Measurements from ENCODE around the gene TTLL10. TPM values are rescaled to one million over a fixed set of nuclear protein-coding genes. Genes with fewer than 3 reads are reported as not detected.

TTLL10 gene
- under 1 TPM; 0.28 to 0.43 TPM for polyA plus RNA-seq

- 52 to 54% methylated on average over 29 to 35 of the region's 35 CpGs for WGBS, 2 donors
- Histone ChIP-seq H3K36me3 (ENCODE audit: control insufficient read depth in 2 of 2, insufficient read depth in 2 of 2, low read length in 1 of 2) (peaks cover 0 to 16% of the 10 kb centered on the region in 2 donors), H3K9me3 (ENCODE audit: control insufficient read depth in 2 of 2, insufficient read depth in 1 of 2, low read depth in 1 of 2, low read length in 1 of 2) (peaks cover 0 to 2% of the 10 kb centered on the region in 2 donors), H3K4me1 (ENCODE audit: control insufficient read depth in 2 of 2, insufficient read depth in 2 of 2, low read length in 1 of 2) (peaks cover 2 to 5% of the 10 kb centered on the region in 2 donors), H3K27ac (ENCODE audit: low read depth in 2 of 2, low read length in 1 of 2) (no peak within 1 kb of the TSS), H3K27me3 (ENCODE audit: control insufficient read depth in 1 of 2, insufficient read depth in 2 of 2, low read length in 2 of 2) (no peaks in the 10 kb centered on the region), H3K4me3 (ENCODE audit: low read depth in 1 of 2, low read length in 2 of 2) (no peak within 1 kb of the TSS)
Measured at GRCh38 chr1:1173793-1174415, at the start of gene TTLL10. TTLL10 (plus strand) TSS chr1:1173880; CDS start chr1:1179216, 5,336 bp downstream.

- peaks cover 0 to 5% of the 10 kb centered on the region in 2 donors for H3K9me3 ChIP-seq (ENCODE audit: control insufficient read depth in 2 of 2, insufficient read depth in 1 of 2, low read depth in 1 of 2, low read length in 1 of 2)
- H3K27me3 ChIP-seq (ENCODE audit: control insufficient read depth in 1 of 2, insufficient read depth in 2 of 2, low read length in 2 of 2): no peaks in the 10 kb centered on the region
- WGBS, 2 donors: 66 to 71% methylated on average over 7 of the region's 7 CpGs
- H3K27ac ChIP-seq (ENCODE audit: low read depth in 2 of 2, low read length in 1 of 2): no peak overlapping the region
- H3K36me3 ChIP-seq (ENCODE audit: control insufficient read depth in 2 of 2, insufficient read depth in 2 of 2, low read length in 1 of 2): no peaks in the 10 kb centered on the region
- peaks cover 0 to 3% of the 10 kb centered on the region in 2 donors for H3K4me1 ChIP-seq (ENCODE audit: control insufficient read depth in 2 of 2, insufficient read depth in 2 of 2, low read length in 1 of 2)
- no peak overlapping the region for H3K4me3 ChIP-seq (ENCODE audit: low read depth in 1 of 2, low read length in 2 of 2)
Measured at GRCh38 chr1:1124508-1124785, 49.2 kb upstream of the TTLL10 start.

DNA sequence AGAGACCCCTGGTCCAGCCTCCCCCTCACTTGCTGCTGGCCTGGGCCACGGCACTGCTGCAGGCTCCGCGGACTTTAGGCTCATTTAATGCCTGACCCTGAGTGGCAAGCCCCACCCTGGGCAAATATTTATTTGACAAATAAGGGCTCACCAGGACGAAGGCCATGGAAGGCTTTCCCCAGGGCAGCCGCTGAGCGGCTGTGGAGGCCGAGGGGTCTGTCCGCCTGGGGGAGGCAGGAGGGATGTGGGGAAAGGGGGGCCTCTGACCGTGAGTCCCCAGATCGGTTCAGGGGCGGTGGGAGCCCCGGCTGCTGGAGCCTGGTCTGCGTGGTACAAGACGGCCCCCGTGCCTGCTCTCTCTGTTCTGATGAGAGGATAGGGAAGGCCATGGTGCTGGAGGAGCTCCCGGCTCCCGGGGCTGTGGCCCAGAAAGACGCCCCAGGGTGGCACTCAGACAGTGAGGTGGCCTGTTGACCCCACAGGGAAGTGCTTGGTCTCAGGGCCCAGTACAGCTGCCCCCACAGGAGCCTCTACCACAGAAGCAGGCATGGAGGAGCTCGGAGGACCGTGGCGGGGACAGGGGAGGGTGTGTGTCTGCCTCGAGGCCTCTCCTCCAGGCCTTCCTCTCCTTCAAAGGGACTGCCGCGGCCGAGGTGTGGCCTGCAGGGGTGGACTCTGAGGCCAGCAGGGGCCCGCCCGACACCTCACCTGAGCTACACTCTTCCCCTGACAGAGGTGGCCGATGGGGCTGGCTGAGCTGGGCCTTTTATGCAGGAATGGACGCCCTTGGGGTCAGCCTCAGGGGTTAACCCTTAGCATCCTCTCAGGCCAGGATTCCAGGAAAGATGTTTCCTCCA, 48.7 kb upstream of the TTLL10 start:
- H3K9me3 ChIP-seq (ENCODE audit: control insufficient read depth in 2 of 2, insufficient read depth in 1 of 2, low read depth in 1 of 2, low read length in 1 of 2): peaks cover 0 to 5% of the 10 kb centered on the region in 2 donors
- H3K4me1 ChIP-seq (ENCODE audit: control insufficient read depth in 2 of 2, insufficient read depth in 2 of 2, low read length in 1 of 2): peaks cover 0 to 3% of the 10 kb centered on the region in 2 donors
- H3K4me3 ChIP-seq (ENCODE audit: low read depth in 1 of 2, low read length in 2 of 2): no peak overlapping the region
- H3K27ac ChIP-seq (ENCODE audit: low read depth in 2 of 2, low read length in 1 of 2): no peak overlapping the region
- WGBS, 2 donors: 69 to 75% methylated on average over 29 of the region's 29 CpGs
- H3K36me3 ChIP-seq (ENCODE audit: control insufficient read depth in 2 of 2, insufficient read depth in 2 of 2, low read length in 1 of 2): no peaks in the 10 kb centered on the region
- H3K27me3 ChIP-seq (ENCODE audit: control insufficient read depth in 1 of 2, insufficient read depth in 2 of 2, low read length in 2 of 2): no peaks in the 10 kb centered on the region

DNA sequence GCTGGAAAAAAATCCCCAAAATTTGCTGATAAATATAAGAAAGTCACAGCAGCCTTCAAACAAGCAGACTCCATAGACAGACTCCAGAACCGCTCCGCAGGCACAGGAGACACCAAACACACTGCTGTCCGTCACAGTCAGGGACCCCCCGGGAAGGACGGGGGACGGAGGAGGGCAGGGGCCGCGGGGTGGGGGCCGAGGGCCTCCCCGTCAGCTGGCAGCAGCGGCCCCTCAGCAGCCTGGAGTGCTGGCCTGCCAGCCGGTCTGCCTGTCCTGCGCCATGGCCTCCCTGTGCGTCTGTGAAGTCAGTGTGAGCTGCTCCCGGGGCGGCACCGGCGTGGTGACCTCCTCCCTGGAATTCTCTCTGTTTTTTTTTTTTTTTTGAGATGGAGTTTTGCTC, 47.7 kb upstream of the TTLL10 start:
- H3K36me3 ChIP-seq (ENCODE audit: control insufficient read depth in 2 of 2, insufficient read depth in 2 of 2, low read length in 1 of 2): no peaks in the 10 kb centered on the region
- no peaks in the 10 kb centered on the region for H3K27me3 ChIP-seq (ENCODE audit: control insufficient read depth in 1 of 2, insufficient read depth in 2 of 2, low read length in 2 of 2)
- H3K4me1 ChIP-seq (ENCODE audit: control insufficient read depth in 2 of 2, insufficient read depth in 2 of 2, low read length in 1 of 2): peaks cover 0 to 3% of the 10 kb centered on the region in 2 donors
- 84 to 88% methylated on average over 18 of the region's 18 CpGs for WGBS, 2 donors
- H3K9me3 ChIP-seq (ENCODE audit: control insufficient read depth in 2 of 2, insufficient read depth in 1 of 2, low read depth in 1 of 2, low read length in 1 of 2): peaks cover 0 to 5% of the 10 kb centered on the region in 2 donors
- H3K27ac ChIP-seq (ENCODE audit: low read depth in 2 of 2, low read length in 1 of 2): no peak overlapping the region
- no peak overlapping the region for H3K4me3 ChIP-seq (ENCODE audit: low read depth in 1 of 2, low read length in 2 of 2)

- no peak overlapping the region for H3K27ac ChIP-seq (ENCODE audit: low read depth in 2 of 2, low read length in 1 of 2)
Measured at GRCh38 chr1:1127551-1128451, 45.9 kb upstream of the TTLL10 start.

DNA sequence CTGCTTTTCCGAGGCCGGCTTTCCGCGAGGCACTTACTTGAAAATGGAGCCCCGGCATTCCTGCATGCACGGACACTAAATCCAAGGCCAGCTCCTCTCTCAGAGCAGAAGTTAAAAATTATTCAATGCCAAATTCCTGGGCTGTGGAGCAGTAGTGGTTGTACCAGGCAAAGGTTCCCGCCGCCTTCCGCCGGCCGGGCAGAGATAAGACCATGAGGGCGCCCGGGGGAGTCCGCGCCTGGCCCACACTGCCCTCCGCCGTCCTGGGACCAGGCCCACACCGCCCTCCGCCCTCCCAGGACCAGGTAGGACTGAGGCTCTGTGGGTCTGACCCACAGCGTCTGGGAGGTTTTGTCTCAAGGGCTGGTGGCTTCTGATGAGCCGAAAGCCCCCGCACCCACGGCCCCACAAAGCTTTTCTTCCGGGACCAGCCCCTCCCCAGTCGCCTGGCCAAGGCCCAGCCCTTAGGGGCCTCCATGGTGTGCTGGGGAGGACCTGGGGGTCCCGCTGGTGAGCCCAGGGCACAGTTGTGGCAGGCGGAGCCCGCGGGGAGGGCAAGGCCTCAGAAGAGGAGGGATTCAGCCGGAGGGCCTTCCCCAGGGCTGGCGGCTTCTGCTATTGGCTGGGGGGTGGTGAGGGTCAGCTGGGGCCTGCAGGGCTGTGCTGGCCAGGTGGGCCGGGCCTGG, 45.1 kb upstream of the TTLL10 start:
- no peak overlapping the region for H3K4me3 ChIP-seq (ENCODE audit: low read depth in 1 of 2, low read length in 2 of 2)
- H3K27me3 ChIP-seq (ENCODE audit: control insufficient read depth in 1 of 2, insufficient read depth in 2 of 2, low read length in 2 of 2): no peaks in the 10 kb centered on the region
- no peaks in the 10 kb centered on the region for H3K36me3 ChIP-seq (ENCODE audit: control insufficient read depth in 2 of 2, insufficient read depth in 2 of 2, low read length in 1 of 2)
- H3K9me3 ChIP-seq (ENCODE audit: control insufficient read depth in 2 of 2, insufficient read depth in 1 of 2, low read depth in 1 of 2, low read length in 1 of 2): peaks cover 0 to 5% of the 10 kb centered on the region in 2 donors
- H3K4me1 ChIP-seq (ENCODE audit: control insufficient read depth in 2 of 2, insufficient read depth in 2 of 2, low read length in 1 of 2): peaks cover 0 to 8% of the 10 kb centered on the region in 2 donors
- H3K27ac ChIP-seq (ENCODE audit: low read depth in 2 of 2, low read length in 1 of 2): no peak overlapping the region
- 72 to 86% methylated on average over 32 of the region's 32 CpGs for whole genome bisulfite sequencing, 2 donors

More at GRCh38 chr1:1127551-1128451, 45.9 kb upstream of the TTLL10 start:
- H3K9me3 ChIP-seq (ENCODE audit: control insufficient read depth in 2 of 2, insufficient read depth in 1 of 2, low read depth in 1 of 2, low read length in 1 of 2): peaks cover 0 to 5% of the 10 kb centered on the region in 2 donors
- H3K4me3 ChIP-seq (ENCODE audit: low read depth in 1 of 2, low read length in 2 of 2): no peak overlapping the region
- peaks cover 0 to 4% of the 10 kb centered on the region in 2 donors for H3K4me1 ChIP-seq (ENCODE audit: control insufficient read depth in 2 of 2, insufficient read depth in 2 of 2, low read length in 1 of 2)
- 77 to 84% methylated on average over 38 to 45 of the region's 45 CpGs for WGBS, 2 donors
- no peaks in the 10 kb centered on the region for H3K36me3 ChIP-seq (ENCODE audit: control insufficient read depth in 2 of 2, insufficient read depth in 2 of 2, low read length in 1 of 2)
- no peaks in the 10 kb centered on the region for H3K27me3 ChIP-seq (ENCODE audit: control insufficient read depth in 1 of 2, insufficient read depth in 2 of 2, low read length in 2 of 2)

DNA sequence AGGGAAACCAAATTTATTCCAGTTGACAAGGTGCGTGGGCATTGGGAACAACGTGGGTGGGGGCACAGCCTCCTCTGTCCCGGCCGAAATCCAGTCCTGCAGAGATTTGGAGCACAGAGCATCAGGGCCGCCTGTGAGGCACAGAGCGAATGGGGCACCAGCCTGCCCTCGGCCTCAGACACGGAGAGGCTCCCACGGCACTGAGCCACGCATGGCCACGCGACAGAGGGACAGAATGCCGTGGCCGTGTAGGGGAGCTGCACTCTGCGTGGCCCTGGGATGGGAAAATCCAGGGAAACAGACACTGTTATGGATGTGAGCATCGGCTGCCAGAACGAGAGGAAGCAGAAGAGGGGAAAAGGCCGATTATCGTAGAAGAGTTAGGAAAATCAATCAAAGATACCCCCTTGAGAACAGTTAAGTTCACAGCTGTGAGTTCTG, 44.3 kb upstream of the TTLL10 start:
- Histone ChIP-seq H3K9me3 (ENCODE audit: control insufficient read depth in 2 of 2, insufficient read depth in 1 of 2, low read depth in 1 of 2, low read length in 1 of 2) (no peaks in the 10 kb centered on the region), H3K27me3 (ENCODE audit: control insufficient read depth in 1 of 2, insufficient read depth in 2 of 2, low read length in 2 of 2) (no peaks in the 10 kb centered on the region), H3K36me3 (ENCODE audit: control insufficient read depth in 2 of 2, insufficient read depth in 2 of 2, low read length in 1 of 2) (no peaks in the 10 kb centered on the region), H3K27ac (ENCODE audit: low read depth in 2 of 2, low read length in 1 of 2) (no peak overlapping the region), H3K4me1 (ENCODE audit: control insufficient read depth in 2 of 2, insufficient read depth in 2 of 2, low read length in 1 of 2) (peaks cover 0 to 8% of the 10 kb centered on the region in 2 donors), H3K4me3 (ENCODE audit: low read depth in 1 of 2, low read length in 2 of 2) (no peak overlapping the region)
- 73 to 86% methylated on average over 19 of the region's 19 CpGs for WGBS, 2 donors

DNA sequence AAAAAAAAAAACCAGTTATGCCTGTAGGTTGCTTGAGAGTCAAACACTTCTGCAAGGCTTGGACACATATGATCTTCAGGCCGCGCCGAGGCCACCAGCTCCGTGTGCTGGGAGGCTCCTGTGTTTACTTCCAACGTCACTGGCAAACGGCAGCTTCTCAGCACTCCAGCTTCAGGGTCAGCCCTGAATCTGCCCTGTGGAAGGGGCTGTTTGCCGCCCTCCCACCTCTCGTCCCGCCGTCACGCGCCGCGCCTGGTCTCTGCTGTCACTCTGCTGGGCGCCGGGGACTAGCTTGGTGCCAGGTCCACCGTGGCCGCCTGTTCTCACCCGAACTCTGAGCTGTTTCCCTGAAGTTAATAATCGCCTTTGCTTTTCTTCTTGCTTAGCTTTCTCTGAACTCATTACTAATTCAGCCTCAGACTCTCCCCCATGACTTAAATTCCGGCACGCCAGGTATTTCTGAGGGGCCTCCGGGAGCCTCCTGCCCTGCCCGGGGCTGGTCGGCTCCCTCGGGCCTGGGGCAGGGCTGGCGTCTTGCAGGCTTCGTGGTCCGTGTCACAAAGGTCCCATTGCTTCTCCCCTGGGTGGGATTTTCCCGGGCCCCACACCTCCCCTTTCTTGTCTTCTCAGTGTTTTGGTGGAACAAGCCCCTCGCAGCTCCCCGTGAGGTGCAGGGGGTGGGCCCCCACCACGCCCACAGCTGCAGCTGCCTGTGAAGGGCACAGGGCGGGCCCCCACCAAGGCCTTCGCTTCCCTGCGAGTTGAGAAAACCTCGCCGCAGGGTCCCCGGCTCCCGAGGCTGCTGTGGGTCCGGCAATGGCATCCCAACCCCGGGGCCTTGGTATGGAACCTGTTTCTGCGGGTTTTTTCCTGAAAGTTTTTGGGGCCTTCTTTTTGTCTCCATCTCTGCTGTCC, 43.2 kb upstream of the TTLL10 start:
- 72 to 83% methylated on average over 43 of the region's 43 CpGs for WGBS, 2 donors
- Histone ChIP-seq H3K4me1 (ENCODE audit: control insufficient read depth in 2 of 2, insufficient read depth in 2 of 2, low read length in 1 of 2) (peaks cover 0 to 8% of the 10 kb centered on the region in 2 donors), H3K27me3 (ENCODE audit: control insufficient read depth in 1 of 2, insufficient read depth in 2 of 2, low read length in 2 of 2) (no peaks in the 10 kb centered on the region), H3K36me3 (ENCODE audit: control insufficient read depth in 2 of 2, insufficient read depth in 2 of 2, low read length in 1 of 2) (no peaks in the 10 kb centered on the region), H3K27ac (ENCODE audit: low read depth in 2 of 2, low read length in 1 of 2) (no peak overlapping the region), H3K9me3 (ENCODE audit: control insufficient read depth in 2 of 2, insufficient read depth in 1 of 2, low read depth in 1 of 2, low read length in 1 of 2) (no peaks in the 10 kb centered on the region), H3K4me3 (ENCODE audit: low read depth in 1 of 2, low read length in 2 of 2) (no peak overlapping the region)
